ENCODE measurements around the gene CDCA5.

Gene CDCA5, protein sequence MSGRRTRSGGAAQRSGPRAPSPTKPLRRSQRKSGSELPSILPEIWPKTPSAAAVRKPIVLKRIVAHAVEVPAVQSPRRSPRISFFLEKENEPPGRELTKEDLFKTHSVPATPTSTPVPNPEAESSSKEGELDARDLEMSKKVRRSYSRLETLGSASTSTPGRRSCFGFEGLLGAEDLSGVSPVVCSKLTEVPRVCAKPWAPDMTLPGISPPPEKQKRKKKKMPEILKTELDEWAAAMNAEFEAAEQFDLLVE

DNA sequence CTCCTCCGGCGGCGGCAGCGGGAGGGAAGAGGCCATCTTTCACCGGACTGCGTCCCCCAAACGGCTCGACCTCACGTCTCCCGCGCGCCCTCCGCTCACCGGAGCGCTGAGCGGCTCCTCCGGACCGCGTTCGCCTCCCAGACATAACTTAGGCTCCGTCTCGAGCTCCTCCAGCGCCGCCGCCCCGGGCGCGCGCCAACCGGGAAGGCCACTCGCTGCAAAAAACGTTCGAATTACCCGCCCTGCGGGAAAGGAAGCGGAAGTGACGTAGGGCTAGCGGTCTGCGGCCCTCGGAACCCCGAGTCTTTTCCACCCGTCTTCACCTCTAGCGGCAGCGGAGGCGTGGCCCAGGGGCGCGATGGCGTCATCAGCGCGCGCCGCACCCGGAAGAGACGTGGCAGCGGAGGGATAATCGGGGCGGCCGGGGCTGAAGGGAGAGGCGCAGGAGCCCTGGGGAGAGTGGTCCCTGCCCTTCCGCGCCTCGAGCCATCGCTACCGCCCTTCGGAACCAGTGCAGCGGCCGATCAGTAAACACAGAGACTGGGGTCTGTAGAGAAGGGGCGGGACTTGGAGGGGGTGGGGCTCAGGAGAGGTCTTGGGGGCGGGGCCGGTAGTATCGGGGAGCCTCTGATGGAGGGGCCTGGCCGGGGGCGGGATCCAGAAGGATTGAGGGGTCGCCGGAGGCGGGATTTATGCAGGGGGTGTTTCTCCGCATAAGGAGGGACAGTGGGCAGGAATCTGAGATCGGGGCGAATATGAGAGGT is at the start of gene CDCA5, which contains the start of gene ZFPL1:
Gene CDCA5, minus strand, starts transcription at position 207 of the 764 bp plus-strand sequence. Its CDS starts 62 bp downstream, at position 145.
Gene ZFPL1, plus strand, starts transcription at position 389 of the 764 bp plus-strand sequence. CDS start 477 bp downstream, outside the sequence.
- DNase-seq (ENCODE audit: low read depth in 2 of 2) = peak; percentile 91 to 93

DNA sequence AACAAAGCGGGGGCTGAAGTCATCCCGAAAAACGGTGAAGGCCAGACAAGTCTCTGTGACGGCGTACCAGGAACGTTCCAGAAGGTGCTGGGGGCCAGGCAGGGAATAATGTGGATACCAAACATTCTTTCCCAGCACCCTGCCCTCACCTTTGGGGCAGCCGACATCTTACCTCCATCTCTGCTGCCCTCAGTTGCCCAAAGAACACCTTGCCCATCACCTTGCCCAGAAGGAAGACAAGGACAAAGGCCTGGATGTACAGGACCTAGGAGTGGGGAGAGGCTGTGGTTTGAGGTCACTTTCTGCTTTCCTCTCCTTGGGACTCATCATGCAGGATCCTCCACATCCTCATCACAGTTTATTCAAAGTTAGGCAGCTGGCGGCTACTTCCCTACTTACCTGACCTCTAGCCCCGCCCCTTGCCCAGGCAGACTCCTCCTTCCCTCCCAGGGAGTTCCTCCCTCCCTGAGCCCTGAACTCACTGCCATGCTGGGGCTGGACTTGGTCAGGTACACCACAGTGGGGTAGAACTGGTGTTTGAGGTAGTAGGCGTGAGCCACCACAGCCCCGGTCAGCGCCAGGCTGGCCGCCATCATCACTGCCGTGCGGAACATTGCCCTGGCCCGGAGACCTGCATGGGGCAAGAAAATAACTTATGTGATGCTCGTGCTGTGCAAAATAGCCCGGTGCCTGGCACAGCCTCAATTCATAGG is 49.3 kb upstream of the CDCA5 start:
- peak; percentile 34 to 52 for DNase-seq (ENCODE audit: low read depth in 2 of 2)

DNA sequence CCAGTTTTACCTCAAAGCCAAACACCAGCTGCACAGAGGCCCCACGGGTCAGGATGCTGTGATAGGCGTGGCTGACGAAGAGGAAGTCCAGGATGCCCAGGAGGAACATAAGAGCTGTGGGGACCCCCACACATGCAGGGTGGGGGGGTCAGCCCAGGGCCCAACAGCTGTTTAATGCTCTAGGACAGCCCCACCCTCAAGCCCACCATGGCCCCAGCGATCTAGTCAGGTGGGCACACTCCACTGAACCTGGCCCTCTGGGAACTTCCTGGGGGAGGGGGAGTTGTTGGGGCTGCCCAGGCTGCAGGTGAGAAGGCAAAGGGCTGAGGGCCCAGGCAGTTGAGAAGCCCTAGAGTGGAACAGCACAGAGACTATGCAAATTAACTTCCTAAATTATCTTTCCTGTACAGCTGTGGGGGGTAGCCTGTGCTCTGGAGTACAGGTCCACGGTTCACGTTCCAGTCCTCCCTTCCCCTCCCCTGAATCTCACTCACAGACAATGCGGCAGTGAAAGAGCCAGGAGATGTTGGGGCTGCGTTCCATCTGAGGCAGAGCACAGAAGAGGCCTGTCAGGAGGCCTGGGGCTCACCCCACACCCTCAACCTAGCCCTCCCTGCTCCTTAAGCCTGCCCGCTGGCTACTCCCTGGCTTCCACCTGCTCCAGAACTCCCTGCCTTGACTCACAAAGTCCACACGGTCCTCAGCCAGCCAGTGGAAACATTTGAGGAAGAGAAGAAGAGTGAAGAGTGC is 48.6 kb upstream of the CDCA5 start:
- no peak for DNase-seq (ENCODE audit: low read depth in 2 of 2)

DNA sequence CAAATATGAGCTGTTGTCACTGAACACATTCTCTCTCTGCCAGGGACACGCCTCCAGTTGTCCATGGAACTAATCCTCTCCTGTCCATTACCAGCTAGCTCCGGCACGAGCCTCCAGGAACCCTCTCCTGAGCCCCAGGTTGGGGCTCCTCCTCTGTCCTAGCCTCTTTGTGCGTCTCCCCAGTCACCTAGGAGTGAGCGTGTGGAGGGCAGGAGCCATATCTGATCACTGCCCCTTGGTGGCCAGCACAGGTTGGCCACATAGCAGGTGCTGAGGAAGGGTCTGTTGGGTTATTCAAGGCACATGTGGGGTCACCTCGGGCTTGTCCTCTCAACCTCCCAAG is 48.0 kb upstream of the CDCA5 start:
- DNase-seq (ENCODE audit: low read depth in 2 of 2) = no peak

- DNase-seq (ENCODE audit: low read depth in 2 of 2) = no peak
Measured at GRCh38 chr11:65131417-65131776, 47.6 kb upstream of the CDCA5 start.

DNA sequence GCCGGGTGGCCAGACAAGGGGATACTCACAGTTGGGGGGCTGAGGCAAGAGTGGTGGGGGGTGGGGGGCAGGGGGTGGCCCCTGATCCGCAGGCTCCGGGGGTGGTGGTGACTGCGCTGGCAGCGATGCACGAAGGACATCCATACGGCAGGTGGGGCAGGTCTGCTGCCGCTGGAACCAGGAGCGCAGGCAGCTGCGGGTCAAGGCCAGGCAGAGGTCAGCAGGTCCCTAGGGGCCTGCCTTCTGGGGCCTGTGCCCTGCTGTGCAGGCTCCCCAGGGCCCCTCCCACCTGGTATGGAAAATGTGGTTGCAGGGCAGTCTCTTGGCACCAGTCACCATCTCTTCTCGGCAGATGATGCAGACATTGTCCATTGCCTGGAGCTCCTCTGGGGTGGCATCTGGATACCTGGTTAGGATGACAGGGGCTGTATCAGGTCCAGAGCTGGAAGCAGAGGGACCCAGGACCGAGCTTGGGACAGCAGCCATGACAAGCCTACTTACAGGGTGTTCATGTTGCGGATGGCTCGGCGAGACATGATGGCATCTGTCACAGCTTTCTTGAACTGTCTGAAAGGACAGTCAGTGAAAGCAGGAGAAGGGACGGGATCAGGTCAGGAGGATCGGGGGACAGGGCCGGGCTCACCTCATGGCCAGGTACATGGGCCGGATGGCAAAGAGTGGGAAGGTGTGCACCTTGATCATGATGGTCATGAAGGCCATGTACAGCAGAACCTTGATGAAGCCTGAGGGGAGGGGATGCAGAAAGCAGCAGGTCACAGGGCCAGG is 47.0 kb upstream of the CDCA5 start:
- no peak for DNase-seq (ENCODE audit: low read depth in 2 of 2)

DNA sequence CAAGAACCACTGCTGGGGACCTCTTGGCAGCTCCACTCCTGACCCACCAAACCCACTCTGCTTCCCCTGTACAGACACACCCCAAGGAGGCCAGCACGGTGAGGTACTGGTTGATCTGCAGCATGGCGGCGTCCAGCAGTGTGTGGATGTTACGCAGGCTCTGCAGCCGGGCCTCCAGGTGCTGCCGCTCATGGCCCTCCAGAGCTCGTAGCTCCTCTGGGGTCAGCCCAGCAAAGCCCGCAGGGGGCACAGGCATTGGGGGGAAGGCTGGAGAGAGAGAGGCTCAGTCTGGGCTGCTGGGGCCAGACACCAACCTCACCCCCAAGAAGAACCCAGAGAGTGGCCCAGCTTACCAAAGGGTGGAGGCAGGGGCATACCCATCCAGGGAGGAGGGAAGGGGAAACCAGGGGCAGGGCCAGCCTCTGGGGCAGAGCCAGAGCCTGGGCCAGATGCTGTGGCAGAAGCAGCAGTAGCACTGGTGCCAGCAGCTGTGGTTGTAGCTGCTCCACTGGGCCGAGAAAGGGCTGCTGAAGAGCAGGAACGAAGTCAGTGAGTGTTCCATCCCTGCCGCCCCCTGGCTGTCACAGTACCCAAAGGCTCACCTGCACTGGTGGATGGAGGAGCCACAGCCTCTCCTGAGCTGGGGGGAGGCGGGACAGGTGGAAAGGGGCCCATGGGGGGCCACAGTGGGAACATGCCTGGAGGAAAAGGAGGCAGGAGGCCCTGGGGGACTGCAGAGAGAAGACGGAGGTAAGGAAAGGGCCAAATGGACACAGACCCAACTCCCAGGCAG is 46.0 kb upstream of the CDCA5 start:
- no peak for DNase-seq (ENCODE audit: low read depth in 2 of 2)

- DNase-seq (ENCODE audit: low read depth in 2 of 2) = no peak
Measured at GRCh38 chr11:65128182-65129145, 44.6 kb upstream of the CDCA5 start.

- no peak for DNase-seq (ENCODE audit: low read depth in 2 of 2)
Measured at GRCh38 chr11:65127473-65128181, 43.8 kb upstream of the CDCA5 start.

DNA sequence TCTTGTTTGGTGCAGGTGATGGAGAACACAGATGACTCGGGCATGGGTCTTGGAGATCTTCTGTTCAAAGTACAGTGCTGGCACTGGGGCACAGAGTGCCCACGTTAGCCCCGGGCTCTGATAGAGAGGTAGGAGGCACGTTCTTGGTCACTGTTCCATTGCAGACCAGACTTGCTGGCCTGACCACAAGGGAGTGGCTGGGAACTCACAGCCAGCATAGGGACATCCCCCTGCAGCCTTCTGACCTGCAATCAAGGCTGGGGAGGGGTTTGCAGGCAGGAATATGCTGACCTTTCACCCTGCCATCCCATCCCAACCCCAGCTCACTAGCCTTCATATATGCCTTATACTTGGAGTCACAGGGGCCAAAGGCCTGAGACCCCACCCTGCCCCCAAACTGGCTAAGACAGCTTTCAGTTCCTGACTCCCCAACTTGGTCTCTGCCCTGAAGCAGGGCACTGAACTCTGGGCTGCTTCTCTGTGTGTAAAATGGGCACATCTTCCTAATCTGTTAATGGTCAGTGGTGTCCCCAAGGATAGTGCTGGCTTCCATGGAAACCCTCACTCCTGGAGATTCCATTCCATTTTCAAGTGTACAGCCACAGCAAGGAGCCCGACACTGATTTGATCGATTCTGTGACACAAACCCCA is 42.9 kb upstream of the CDCA5 start:
- DNase-seq (ENCODE audit: low read depth in 2 of 2) = no peak

DNA sequence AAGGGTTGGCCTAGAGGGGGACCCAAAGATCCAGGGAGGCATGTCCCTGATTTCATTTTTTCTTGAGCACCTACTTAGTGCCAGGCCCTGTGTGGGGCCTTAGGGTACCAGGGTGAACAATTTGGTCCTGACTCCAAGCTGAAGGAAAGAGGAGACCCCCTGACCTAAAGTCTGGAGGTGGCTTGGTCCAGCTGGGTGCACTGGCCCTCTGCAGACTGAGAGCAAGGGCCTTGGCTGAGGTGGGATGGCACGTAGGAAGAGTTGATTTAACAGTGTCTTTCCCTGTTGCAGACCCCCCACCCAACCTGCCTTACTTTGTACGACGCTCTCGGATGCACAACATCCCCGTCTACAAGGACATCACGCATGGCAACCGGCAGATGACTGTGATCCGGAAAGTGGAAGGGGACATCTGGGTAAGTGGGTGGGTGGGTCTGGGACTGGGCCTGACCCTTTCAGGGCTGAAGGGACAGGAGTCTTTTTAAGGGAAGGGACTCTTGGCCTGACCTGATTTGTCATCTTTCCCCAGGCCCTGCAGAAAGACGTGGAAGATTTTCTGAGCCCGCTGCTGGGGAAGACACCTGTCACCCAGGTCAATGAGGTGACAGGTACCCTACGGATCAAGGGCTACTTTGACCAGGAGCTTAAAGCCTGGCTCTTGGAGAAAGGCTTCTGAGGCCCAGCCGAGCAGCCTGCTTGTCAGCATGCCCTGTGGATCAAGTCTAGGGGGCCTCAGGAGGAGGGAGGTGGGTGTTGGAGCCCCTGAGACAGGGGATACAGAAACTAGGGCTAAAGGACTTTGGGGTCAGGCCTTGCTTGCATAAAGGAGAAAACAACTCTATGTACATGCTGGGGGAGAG is 41.6 kb upstream of the CDCA5 start:
- no peak for DNase-seq (ENCODE audit: low read depth in 2 of 2)

DNA sequence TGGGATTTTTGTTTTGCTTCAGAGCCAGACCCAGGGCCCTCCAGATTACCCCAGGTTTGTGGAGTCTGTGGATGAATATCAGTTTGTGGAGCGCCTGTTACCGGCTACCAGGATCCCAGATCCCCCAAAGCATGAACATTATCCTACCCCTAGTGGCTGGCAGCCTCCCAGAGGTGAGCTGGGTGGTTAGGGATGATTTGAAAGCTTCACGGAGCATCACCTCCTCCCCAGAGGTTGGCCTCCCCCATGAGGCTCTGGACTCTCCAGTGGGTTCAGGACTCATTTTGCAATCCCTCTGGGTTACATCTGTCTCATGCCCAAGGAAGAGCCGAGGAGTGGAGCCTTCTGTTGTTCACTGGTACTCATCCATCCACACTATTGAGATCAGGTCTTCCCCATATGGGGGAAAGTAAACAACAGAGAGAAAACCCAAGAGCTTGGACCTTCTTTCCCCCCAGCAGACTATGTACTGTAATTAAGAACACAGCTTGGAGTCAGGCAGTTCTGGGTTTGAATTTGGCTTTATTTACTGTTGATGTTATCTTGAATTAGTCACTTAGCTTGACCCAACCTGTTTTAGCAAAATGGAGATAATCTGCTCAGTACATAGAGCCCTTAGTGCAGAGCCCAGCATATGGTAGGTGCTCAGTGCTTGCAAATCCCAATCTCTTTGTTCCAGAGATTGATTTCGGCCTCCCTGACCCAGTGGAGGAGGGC is 40.8 kb upstream of the CDCA5 start:
- DNase-seq (ENCODE audit: low read depth in 2 of 2) = no peak

- DNase-seq (ENCODE audit: low read depth in 2 of 2) = peak; percentile 96 to 97
Measured at GRCh38 chr11:65121865-65122696, 38.2 kb upstream of the CDCA5 start, which contains the start of the genes FAU and MRPL49. Gene FAU, minus strand, starts transcription at chr11:65122134. Its CDS starts 321 bp downstream, at chr11:65121813. Gene MRPL49, plus strand, starts transcription at chr11:65122321. Its CDS starts 26 bp downstream, at chr11:65122347.

- no peak for DNase-seq (ENCODE audit: low read depth in 2 of 2)
Measured at GRCh38 chr11:65121447-65121864, 37.6 kb upstream of the CDCA5 start.

DNA sequence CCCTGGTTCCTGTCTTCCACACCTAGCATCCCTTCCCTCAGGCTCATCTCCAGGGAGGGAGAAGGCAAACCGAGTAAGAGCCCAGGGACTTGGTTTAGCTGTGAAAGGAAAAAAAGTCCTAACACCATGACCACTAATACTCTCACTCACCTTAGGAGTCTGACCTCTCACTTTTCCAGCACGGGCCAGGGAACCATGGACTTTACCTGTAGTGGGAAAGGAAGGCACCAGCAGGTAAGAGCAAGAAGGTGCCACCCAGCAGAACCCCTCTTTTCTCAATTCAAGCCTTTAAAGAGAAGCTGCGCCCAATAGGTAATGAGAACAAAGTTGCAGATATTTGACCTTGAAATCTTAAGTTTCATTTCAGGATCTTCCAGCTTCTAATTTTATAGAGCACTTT is 37.0 kb upstream of the CDCA5 start:
- DNase-seq (ENCODE audit: low read depth in 2 of 2) = no peak
